Upper lobe of right lung (tissue), 1 donor: Measurements from ENCODE around the gene VAV1. TPM values are rescaled to one million over a fixed set of nuclear protein-coding genes. Genes with fewer than 3 reads are reported as not detected.

ENCODE experiments used
- ATAC-seq: fragments of 200-7000 bp; cut with Tn5 transposase; one replicate; pipeline ENCODE4 v1.9.1; 2020; ENCODE audit warnings: mild to moderate bottlenecking, moderate library complexity
- DNase-seq: peaks from one replicate; pipeline ENCODE4 v3.0.0-alpha.2; 2020
- H3K27ac ChIP-seq: fragments of 200-600 bp; one replicate; pipeline ENCODE4 v1.8.0; 2022
- H3K27me3 ChIP-seq: fragments of 200-600 bp; one replicate; pipeline ENCODE4 v1.8.0; 2022; ENCODE audit warnings: mild to moderate bottlenecking
- H3K36me3 ChIP-seq: fragments of 200-600 bp; one replicate; pipeline ENCODE4 v1.8.0; 2022
- H3K4me1 ChIP-seq: fragments of 200-600 bp; one replicate; pipeline ENCODE4 v1.8.0; 2022
- H3K4me3 ChIP-seq: fragments of 200-600 bp; one replicate; pipeline ENCODE4 v1.8.0; 2022; ENCODE audit warnings: mild to moderate bottlenecking
- H3K9me3 ChIP-seq: fragments of 200-600 bp; one replicate; pipeline ENCODE4 v1.8.0; 2022
- CTCF ChIP-seq: fragments of 200-600 bp; IDR thresholded peaks from one replicate; pipeline ENCODE4 v1.8.0; 2022; ENCODE audit warnings: antibody characterized with exemption
- intact Hi-C: fragments of 100-400 bp; cut with DNase I; formaldehyde crosslinking; loops from one replicate; pipeline ENCODE4 v1.11.0; 2022
- total RNA-seq: library from RNA; stranded (reverse); fragmentation: NEBNext Ultra II Directional; extraction: Animal tissue kit (Norgen Biotek cat#: 25700); gene quantifications from one replicate; pipeline ENCODE4 v1.2.1, GENCODE V29; 2021
- donor health status: DM: no; HTN: yes; CAD: no; lungs with severe emphysema.

Gene VAV1
- total RNA-seq, 1 donor from 2014 or later: 31.6 TPM

GRCh38 chr19:6821639-6822310 lies 49.3 kb downstream of the VAV1 start:
- no peak for TF ChIP-seq CTCF
- Histone ChIP-seq H3K4me1 (no peaks in the 10 kb centered on the region), H3K27me3 (no peaks in the 10 kb centered on the region), H3K4me3 (no peak overlapping the region), H3K9me3 (no peaks in the 10 kb centered on the region), H3K27ac (no peak overlapping the region), H3K36me3 (no peaks in the 10 kb centered on the region)
- intact Hi-C loops: no loop called here
- DNase-seq (no peak), ATAC-seq (peak; percentile 24)

GRCh38 chr19:6822311-6822670 lies 49.8 kb downstream of the VAV1 start:
- Histone ChIP-seq H3K4me1 (no peaks in the 10 kb centered on the region), H3K27ac (no peak overlapping the region), H3K4me3 (no peak overlapping the region), H3K36me3 (no peaks in the 10 kb centered on the region), H3K9me3 (no peaks in the 10 kb centered on the region), H3K27me3 (no peaks in the 10 kb centered on the region)
- intact Hi-C loops: no loop called here
- ATAC-seq: peak; percentile 9
- no peak for TF ChIP-seq CTCF
- no peak for DNase-seq

- no peak overlapping the region for H3K4me3 ChIP-seq
- no peak for DNase-seq
- H3K9me3 ChIP-seq: no peaks in the 10 kb centered on the region
- H3K27me3 ChIP-seq: no peaks in the 10 kb centered on the region
- TF ChIP-seq CTCF: no peak
- intact Hi-C loops: no loop called here
- H3K27ac ChIP-seq: no peak overlapping the region
- H3K36me3 ChIP-seq: no peaks in the 10 kb centered on the region
- no peaks in the 10 kb centered on the region for H3K4me1 ChIP-seq
- no peak for ATAC-seq
Observed at GRCh38 chr19:6825076-6825774, 52.7 kb downstream of the VAV1 start.

DNA sequence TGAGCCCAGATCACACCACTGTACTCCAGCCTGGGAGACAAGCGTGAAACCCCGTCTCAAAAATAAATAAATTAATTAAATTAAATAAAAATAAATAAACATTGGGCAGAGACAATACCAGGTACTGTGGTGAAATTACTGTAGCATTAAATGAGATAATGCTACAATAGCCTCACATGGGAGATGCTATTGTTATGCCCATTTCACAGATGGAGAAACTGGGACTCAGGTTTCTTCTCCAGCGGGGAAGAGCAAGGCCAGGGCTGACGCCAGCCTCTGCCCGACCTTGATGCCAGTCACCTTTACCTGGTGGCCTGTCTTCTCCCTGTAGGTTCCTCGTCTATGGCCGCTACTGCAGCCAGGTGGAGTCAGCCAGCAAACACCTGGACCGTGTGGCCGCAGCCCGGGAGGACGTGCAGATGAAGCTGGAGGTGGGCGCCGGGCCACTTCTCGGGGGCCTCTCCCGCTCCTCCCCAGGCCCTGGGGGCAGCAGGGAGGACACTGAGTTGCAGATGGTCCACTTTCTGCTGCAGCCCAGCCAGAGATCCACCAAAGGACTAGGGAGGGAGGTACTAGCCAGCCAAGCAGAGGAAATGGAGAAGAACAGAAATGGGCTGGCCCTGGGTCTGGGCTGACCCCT lies 53.9 kb downstream of the VAV1 start:
- Histone ChIP-seq H3K36me3 (no peaks in the 10 kb centered on the region), H3K27me3 (no peaks in the 10 kb centered on the region), H3K9me3 (no peaks in the 10 kb centered on the region), H3K27ac (no peak overlapping the region), H3K4me3 (no peak overlapping the region), H3K4me1 (no peaks in the 10 kb centered on the region)
- TF ChIP-seq CTCF: no peak
- no peak for ATAC-seq
- DNase-seq: no peak
- intact Hi-C loops: no loop called here

DNA sequence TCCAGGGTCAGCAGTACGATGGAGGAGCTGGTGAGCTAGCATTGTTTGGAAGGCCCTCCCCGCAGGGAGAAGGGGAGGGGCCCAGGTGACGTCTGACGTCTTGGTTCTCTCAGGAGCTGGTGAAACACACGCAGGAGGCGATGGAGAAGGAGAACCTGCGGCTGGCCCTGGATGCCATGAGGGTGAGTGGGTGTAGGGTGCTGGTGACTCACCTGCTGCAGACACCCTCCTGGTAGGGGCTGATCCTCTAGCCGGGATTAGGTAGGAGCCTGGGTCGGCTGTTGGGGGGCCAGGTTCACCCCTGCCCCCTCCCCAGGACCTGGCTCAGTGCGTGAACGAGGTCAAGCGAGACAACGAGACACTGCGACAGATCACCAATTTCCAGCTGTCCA lies 55.8 kb downstream of the VAV1 start:
- Histone ChIP-seq H3K4me3 (no peak overlapping the region), H3K9me3 (no peaks in the 10 kb centered on the region), H3K4me1 (no peaks in the 10 kb centered on the region), H3K27me3 (no peaks in the 10 kb centered on the region), H3K36me3 (no peaks in the 10 kb centered on the region), H3K27ac (no peak overlapping the region)
- ATAC-seq: peak; percentile 16
- DNase-seq: no peak
- intact Hi-C loops: no loop called here
- no peak for TF ChIP-seq CTCF
